Adrenal gland (tissue), 5 donors: ENCODE measurements around the gene FNIP2.

Source experiments
- CTCF ChIP-seq, 6 experiments: fragments of 450-650 bp in 4 of 6; fragments of 200-600 bp in 2 of 6; sonication (generic) in 1 of 6; IDR thresholded peaks; 1 replicate in 5 of 6; 2 replicates in 1 of 6; pipeline versions ENCODE4 v1.5.1 to v1.8.0; 2016 to 2021; ENCODE audit warnings: antibody characterized with exemption in 6 of 6, mild to moderate bottlenecking in 2 of 6, moderate library complexity in 1 of 6
- POLR2A ChIP-seq, 2 donors: fragments of 450-650 bp; IDR thresholded peaks; one replicate each; pipeline ENCODE4 v1.6.1; 2017; ENCODE audit warnings: antibody characterized with exemption in 2 of 2, mild to moderate bottlenecking in 2 of 2, moderate library complexity in 1 of 2
- donor health status: DM: no; HTN: no; CAD: no.

- TF ChIP-seq CTCF (IDR thresholded peaks at IDR 0.05) (no peak), POLR2A (IDR thresholded peaks at IDR 0.05) (no peak)
Measured at GRCh38 chr4:158788516-158788915, 19.7 kb downstream of the FNIP2 start.
